Naive B cell (primary cell): ENCODE data around the gene CRLF2. TPM values are rescaled to one million over a fixed set of nuclear protein-coding genes. Genes with fewer than 3 reads are reported as not detected.
"Not testable (repeated sequence)": the region's sequence is repeated elsewhere in the genome, so short reads cannot be mapped to it uniquely, and the experiment has no call there.

ENCODE experiments used
- ATAC-seq, 2 donors: fragments of 150-1000 bp; cut with Tn5 transposase; 2 replicates each; pipeline ENCODE4 v1.10.0; 2021; ENCODE audit warnings: low read depth in 2 of 2, mild to moderate bottlenecking in 2 of 2, moderate library complexity in 2 of 2
- DNase-seq: peaks from one replicate; pipeline ENCODE4 v3.0.0; 2022
- H3K27ac Mint-ChIP-seq, 6 donors: one replicate each; pipeline ENCODE4 v1.8.0; 2020 to 2022; ENCODE audit warnings: mild to moderate bottlenecking in 6 of 6, mixed read lengths in 6 of 6, moderate library complexity in 5 of 6, inconsistent platforms in 2 of 6
- H3K27me3 Mint-ChIP-seq, 3 donors: one replicate each; pipeline ENCODE4 v1.8.0; 2021 to 2022; ENCODE audit warnings: mixed read lengths in 3 of 3, mild to moderate bottlenecking in 1 of 3
- H3K36me3 Mint-ChIP-seq, 2 donors: one replicate each; pipeline ENCODE4 v1.8.0; 2020 to 2022; ENCODE audit warnings: mixed read lengths in 2 of 2, inconsistent platforms in 1 of 2, mild to moderate bottlenecking in 1 of 2
- H3K4me1 Mint-ChIP-seq, 3 donors: one replicate each; pipeline ENCODE4 v1.8.0; 2020 to 2022; ENCODE audit warnings: mixed read lengths in 3 of 3, inconsistent platforms in 1 of 3, mild to moderate bottlenecking in 1 of 3, moderate library complexity in 1 of 3
- H3K4me3 Mint-ChIP-seq, 8 donors: one replicate each; pipeline ENCODE4 v1.8.0; 2020 to 2022; ENCODE audit warnings: mild to moderate bottlenecking in 8 of 8, mixed read lengths in 8 of 8, moderate library complexity in 8 of 8, inconsistent platforms in 2 of 8
- H3K9me3 Mint-ChIP-seq, 7 donors: one replicate each; pipeline ENCODE4 v1.8.0; 2020 to 2022; ENCODE audit warnings: mixed read lengths in 7 of 7, mild to moderate bottlenecking in 5 of 7, inconsistent platforms in 2 of 7, moderate library complexity in 1 of 7
- polyA plus RNA-seq, 6 donors: library from polyadenylated mRNA; unstranded; fragments of 300-500 nt; fragmentation: Illumina TruSeq; gene quantifications; one replicate each; pipeline ENCODE4 v1.2.3, GENCODE V29; 2021; ENCODE audit warnings: low read depth in 6 of 6

Gene CRLF2
- polyA plus RNA-seq, 6 donors from 2014 or later: not detected

DNA sequence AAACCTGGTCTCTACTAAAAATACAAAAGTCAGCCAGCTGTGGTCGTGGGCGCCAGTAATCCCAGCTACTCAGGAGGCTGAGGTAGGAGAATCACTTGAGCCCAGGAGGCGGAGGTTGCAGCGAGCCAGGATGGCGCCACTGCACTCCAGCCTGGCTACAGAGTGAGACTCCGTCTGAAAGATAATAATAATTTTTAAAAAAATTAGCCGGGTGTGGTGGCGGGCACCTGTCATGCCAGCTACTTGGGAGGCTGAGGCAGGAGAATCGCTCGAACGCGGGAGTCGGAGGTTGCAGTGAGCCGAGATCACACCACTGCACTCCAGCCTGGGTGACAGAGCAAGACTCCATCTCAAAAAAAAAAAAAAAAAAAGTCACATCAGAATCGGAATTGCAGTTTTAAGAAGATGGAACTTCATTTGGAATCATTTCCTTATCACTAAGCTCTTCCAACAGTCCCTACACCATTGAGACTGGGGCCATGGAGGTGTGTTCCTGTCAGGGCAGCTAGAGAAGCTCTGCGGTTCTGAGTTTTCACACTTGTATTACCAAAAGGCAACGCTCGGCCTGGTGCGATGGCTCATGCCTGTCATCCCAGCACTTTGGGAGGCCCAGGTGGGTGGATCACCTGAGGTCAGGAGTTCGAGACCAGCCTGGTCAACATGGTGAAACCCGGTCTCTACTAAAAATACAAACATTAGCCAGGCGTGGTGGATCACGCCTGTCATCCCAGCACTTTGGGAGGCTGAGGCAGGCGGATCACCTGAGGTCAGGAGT lies 55.6 kb downstream of the CRLF2 start:
- peak overlapping the region in 2 of 6 donors; percentile 47 to 79 for H3K27ac Mint-ChIP-seq
- ATAC-seq, H3K36me3 Mint-ChIP-seq, H3K4me3 Mint-ChIP-seq, H3K27me3 Mint-ChIP-seq, DNase-seq: not testable (repeated sequence)
- H3K9me3 Mint-ChIP-seq: peaks cover 2 to 15% (median 3%) of the 10 kb centered on the region in 7 donors
- peaks cover 0 to 16% (median 10%) of the 10 kb centered on the region in 3 donors for H3K4me1 Mint-ChIP-seq

DNA sequence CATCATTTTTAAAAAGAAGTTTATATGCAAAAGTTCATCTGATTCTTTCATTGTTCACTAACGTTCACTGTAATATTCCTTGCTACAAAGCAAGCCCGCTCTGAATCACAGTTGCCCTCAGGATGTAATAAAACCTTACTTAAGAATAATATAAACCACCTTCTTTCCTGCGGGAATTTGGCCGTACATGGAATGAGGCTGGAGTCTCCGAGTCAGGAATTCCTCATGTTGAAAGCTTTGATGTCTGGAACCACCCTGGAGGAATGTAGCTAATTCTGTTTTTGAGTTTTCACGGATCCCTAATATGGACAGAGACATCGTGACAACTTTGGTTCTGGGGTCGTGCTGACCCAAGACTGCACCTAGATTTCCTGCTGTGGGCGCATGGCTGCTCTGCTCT lies 58.5 kb downstream of the CRLF2 start:
- H3K9me3 Mint-ChIP-seq: peaks cover 0 to 2% (median 0%) of the 10 kb centered on the region in 7 donors
- H3K27ac Mint-ChIP-seq: peak overlapping the region in 1 of 6 donors; percentile 14
- H3K36me3 Mint-ChIP-seq: no peaks in the 10 kb centered on the region

DNA sequence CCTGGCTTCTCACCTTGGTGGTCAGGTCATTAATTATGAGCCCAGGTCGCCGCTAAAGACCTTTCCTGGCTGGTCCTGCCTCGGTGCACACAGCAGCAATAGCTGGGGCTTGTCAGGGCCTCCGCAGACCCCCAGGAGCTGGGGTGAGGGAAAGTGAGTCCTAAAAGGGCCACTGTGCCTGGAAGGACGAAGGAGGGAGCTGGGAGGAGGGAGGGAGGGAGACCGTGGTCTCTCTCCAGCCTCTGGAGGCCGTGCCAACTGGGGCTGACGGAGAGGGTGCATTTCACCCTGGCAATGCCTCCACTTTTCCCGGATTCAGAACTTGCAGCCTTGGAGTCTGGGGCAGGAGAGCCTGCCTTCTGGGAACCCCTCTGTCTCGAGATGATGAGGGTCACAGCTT lies 60.4 kb downstream of the CRLF2 start:
- H3K9me3 Mint-ChIP-seq: peaks cover 0 to 2% (median 0%) of the 10 kb centered on the region in 7 donors
- DNase-seq (no peak), ATAC-seq (no peak)
- no peak overlapping the region for H3K27ac Mint-ChIP-seq
- no peaks in the 10 kb centered on the region for H3K4me1 Mint-ChIP-seq
- H3K4me3 Mint-ChIP-seq: no peak overlapping the region
- no peaks in the 10 kb centered on the region for H3K36me3 Mint-ChIP-seq
- H3K27me3 Mint-ChIP-seq: peaks cover 5 to 28% (median 20%) of the 10 kb centered on the region in 3 donors

More for the DNA sequence above, 58.5 kb downstream of the CRLF2 start:
- DNase-seq: no peak
- Mint-ChIP-seq H3K4me1 (no peaks in the 10 kb centered on the region), H3K4me3 (no peak overlapping the region), H3K27me3 (peaks cover 5 to 21% (median 11%) of the 10 kb centered on the region in 3 donors)
- ATAC-seq: no peak

DNA sequence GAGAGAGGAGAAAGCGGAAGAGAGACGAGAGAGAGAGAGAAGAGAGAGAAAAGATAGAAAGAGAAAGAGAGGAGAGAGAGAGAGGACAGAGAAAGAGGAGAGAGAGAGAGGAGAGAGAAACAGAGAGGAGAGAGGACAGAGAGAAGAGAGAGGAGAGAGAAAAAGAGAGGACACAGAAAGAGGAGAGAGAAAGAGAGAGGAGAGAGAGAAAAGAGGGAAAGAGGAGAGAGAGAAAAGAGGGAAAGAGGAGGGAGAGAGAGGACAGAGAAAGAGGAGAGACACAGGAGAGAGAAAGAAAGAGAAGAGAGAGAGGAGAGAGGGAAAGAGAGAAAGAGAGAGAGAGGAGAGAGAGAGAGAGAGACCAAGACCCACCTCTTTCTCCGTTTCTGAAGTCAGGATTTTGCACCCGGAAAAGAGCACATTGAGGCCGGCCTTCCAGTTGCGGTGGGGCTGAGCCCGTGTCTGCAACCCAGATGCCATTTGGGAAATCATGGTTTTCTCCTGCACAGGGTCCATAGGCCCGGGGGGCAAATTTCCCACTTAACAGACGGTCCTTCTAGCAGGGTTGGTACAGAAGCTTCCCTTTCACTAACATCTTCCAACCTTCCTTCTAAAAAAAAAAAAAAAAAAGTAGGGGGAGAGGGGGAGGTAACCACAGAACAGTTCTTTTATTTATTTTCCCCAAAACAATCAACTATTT lies 60.9 kb downstream of the CRLF2 start:
- Mint-ChIP-seq H3K27me3 (peaks cover 5 to 28% (median 20%) of the 10 kb centered on the region in 3 donors), H3K9me3 (peaks cover 0 to 2% (median 0%) of the 10 kb centered on the region in 7 donors), H3K4me3 (no peak overlapping the region), H3K27ac (peak overlapping the region in 1 of 6 donors; percentile 2), H3K36me3 (no peaks in the 10 kb centered on the region), H3K4me1 (no peaks in the 10 kb centered on the region)
- ATAC-seq (no peak), DNase-seq (no peak)

DNA sequence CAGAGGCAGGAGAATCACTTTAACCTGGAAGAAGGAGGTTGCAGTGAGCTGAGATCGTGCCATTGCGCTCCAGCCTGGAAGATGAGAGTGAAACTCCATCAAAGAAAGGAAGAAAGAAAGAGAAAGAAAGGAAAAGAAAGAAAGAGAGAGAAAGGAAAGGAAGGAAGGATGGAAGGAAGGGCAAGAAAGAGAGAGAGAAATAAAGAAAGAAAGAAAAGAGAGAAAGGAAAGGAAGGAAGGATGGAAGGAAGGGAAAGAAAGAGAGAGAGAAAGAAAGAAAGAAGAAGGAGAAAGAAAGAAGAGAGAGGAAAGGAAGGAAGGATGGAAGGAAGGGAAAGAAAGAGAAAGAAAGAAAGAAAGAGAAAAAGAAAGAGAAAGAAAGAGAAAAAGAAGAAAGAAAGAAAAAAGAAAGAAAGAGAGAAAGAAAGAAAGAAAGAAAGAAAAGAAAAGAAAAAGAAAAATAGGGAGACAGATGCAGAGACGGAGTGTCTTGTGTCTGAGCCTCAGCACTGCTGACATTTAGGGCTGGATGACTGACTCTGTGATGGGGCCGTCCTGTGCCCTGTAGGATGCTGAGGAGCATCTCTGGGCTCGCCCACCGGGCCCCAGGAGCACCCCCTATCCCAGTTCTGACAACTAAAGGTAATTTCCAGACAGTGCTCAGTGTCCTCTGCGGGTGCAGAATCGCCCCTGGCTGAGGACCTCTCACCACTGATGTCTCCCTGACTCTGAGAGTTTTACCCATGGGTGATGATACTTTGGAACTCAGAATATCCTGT lies 61.7 kb downstream of the CRLF2 start:
- ATAC-seq (no peak), DNase-seq (no peak)
- Mint-ChIP-seq H3K9me3 (peaks cover 0 to 2% (median 0%) of the 10 kb centered on the region in 7 donors), H3K27me3 (peaks cover 5 to 28% (median 20%) of the 10 kb centered on the region in 3 donors), H3K27ac (peak overlapping the region in 2 of 6 donors; percentile 2 to 56), H3K36me3 (no peaks in the 10 kb centered on the region), H3K4me1 (no peaks in the 10 kb centered on the region), H3K4me3 (no peak overlapping the region)

DNA sequence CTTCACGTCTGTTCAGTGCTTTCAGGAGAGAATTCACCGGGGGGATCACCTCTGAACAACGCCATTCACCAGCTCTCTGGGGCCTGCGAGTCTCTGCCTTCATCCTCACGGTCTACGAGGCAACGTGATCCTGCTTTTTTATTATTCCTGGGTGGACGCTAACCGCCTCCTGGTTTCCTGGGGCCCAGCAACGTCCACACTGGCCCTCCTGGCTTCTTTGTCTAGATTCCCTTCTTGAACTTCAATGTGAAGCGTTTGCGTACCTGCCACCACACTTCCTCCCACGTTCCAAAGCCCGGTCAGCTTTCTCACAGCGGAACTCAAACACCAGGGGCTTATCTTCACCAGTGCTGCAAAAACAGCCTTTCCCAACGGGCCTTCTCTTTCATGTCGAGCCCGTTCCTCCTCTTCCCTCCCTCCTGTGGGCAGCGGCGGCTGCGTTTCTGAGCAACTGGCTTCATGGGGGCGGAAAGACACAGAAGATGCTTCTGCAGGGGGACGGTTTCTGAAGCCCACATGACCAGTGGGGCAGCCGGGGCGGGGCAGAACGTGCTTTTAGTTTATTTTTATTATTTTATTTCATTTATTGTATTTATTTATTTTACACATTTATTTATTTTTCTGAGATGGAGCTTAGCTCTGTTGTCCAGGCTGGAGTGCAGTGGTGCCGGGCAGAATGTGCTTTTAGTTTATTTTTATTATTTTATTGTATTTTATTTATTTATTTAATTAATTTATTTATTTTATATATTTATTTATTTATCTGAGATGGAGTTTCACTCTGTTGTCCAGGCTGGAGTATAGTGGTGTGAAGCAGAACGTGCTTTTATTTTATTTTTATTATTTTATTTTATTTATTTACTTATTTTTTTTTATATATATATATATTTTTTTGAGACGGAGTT lies 64.6 kb downstream of the CRLF2 start:
- no peak for ATAC-seq
- Mint-ChIP-seq H3K4me1 (no peaks in the 10 kb centered on the region), H3K27ac (no peak overlapping the region), H3K4me3 (peak overlapping the region in 1 of 8 donors; percentile 23), H3K36me3 (no peaks in the 10 kb centered on the region), H3K27me3 (peaks cover 5 to 28% (median 20%) of the 10 kb centered on the region in 3 donors), H3K9me3 (peaks cover 0 to 2% (median 0%) of the 10 kb centered on the region in 7 donors)
- no peak for DNase-seq

DNA sequence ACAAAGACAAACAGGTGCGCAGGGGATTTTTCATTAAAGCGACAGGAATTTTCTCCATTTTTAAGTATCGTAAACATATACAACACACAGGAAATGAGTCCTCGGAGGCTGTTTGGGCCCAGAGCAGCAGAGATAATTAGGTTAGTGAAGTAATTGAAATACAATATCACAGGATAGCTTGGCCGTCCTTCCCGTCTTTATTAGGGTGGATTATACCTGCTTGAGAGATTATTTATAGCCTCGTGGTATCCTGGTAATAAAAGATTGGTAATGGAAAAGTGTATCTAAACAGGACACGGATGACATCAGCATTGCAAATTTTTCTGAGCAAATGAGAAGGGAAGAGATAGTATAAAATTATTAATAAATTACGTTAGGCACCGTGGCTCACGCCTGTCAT lies 68.2 kb downstream of the CRLF2 start:
- H3K4me1 Mint-ChIP-seq: no peaks in the 10 kb centered on the region
- peaks cover 0 to 11% (median 7%) of the 10 kb centered on the region in 3 donors for H3K27me3 Mint-ChIP-seq
- H3K4me3 Mint-ChIP-seq: no peak overlapping the region
- no peak overlapping the region for H3K27ac Mint-ChIP-seq
- ATAC-seq (no peak), DNase-seq (no peak)
- H3K36me3 Mint-ChIP-seq: no peaks in the 10 kb centered on the region
- H3K9me3 Mint-ChIP-seq: peaks cover 0 to 2% (median 0%) of the 10 kb centered on the region in 7 donors

Other genes with a start within 250 kb of the CRLF2 start
- gene CSF2RA, start 56.2 kb upstream of the CRLF2 start, polyA plus RNA-seq: under 1 TPM in 4 of 6 donors, not detected in 2; 0.27 to 0.68 (median 0.54) TPM
- 10 to 100 TPM in 2 of 6 donors, 1 to 10 TPM in 4; 4.1 to 33.6 (median 7.5) TPM for gene IL3RA, start 124.1 kb upstream of the CRLF2 start, polyA plus RNA-seq
- 100 to 1,000 TPM; 411 to 627 (median 548) TPM for gene SLC25A6, start 179.5 kb upstream of the CRLF2 start, polyA plus RNA-seq
- gene ASMTL, start 240.3 kb upstream of the CRLF2 start, polyA plus RNA-seq: 10 to 100 TPM; 49.2 to 66.0 (median 57.7) TPM